K562 (cell line): ENCODE results near the gene SNPH. TPM values are rescaled to one million over a fixed set of nuclear protein-coding genes. Genes with fewer than 3 reads are reported as not detected.

Experiments used
- ATAC-seq: fragments of 200-7000 bp; cut with Tn5 transposase; 3 replicates; pipeline ENCODE4 v1.9.1; 2020; ENCODE audit warnings: moderate library complexity
- BruUV-seq: library from RNA; stranded (reverse); fragments of 400-500 nt; replicated peaks from 2 replicates; lab custom pipeline; 2021; lab: Mats Ljungman, UMichigan
- CTCF ChIA-PET: fragments of 300-600 bp; formaldehyde crosslinking; extraction: SDS; loops from one replicate; lab custom pipeline; 2021; ENCODE audit warnings: low intra/inter-chr PET ratio; lab: Yijun Ruan, JAX
- POLR2A ChIA-PET: fragments of 300-600, 350-650 bp; sonication (Branson Sonifier 250); formaldehyde crosslinking; extraction: SDS; loops from one replicate; lab custom pipeline; 2021; ENCODE audit warnings: antibody characterized with exemption, inconsistent platforms; lab: Yijun Ruan, JAX
- DNase-seq, 4 experiments: peaks; one replicate each; pipeline versions ENCODE4 v3.0.0 to v3.0.0-alpha.2; 2011 to 2018; ENCODE audit warnings: low spot score in 3 of 4, mixed read lengths in 3 of 4; ENCODE audit errors: extremely low read depth in 1 of 4
- FAIRE-seq: peaks from 2 replicates; lab custom pipeline; 2011; peaks lifted over from hg19 to GRCh38; lab: Jason Lieb, UNC
- H2AFZ ChIP-seq: 2 replicates; pipeline ENCODE4 v1.6.0; 2011; ENCODE audit warnings: low read depth, low read length, control low read depth, inconsistent platforms
- H3K27ac ChIP-seq: fragments of 200-600 bp; 3 replicates; pipeline ENCODE4 v1.8.0; 2011; ENCODE audit warnings: low read depth, mild to moderate bottlenecking, control low read depth, inconsistent platforms, low read length, moderate library complexity, mixed read lengths; ENCODE audit errors: extremely low read depth
- H3K27me3 ChIP-seq, 2 experiments: fragments of 300-600 bp in 1 of 2; 2 replicates in 1 of 2; 3 replicates in 1 of 2; pipeline versions ENCODE4 v1.6.0 to v1.8.0; 2011; ENCODE audit warnings: inconsistent platforms in 2 of 2, low read length in 2 of 2, mild to moderate bottlenecking in 1 of 2, mixed read lengths in 1 of 2, moderate library complexity in 1 of 2; ENCODE audit not compliant: control insufficient read depth in 2 of 2, insufficient read depth in 2 of 2
- H3K36me3 ChIP-seq: fragments of 300-600 bp; 3 replicates; pipeline ENCODE4 v1.8.0; 2011; ENCODE audit warnings: mild to moderate bottlenecking, low read length, inconsistent platforms; ENCODE audit not compliant: control insufficient read depth, insufficient read depth
- H3K4me1 ChIP-seq, 2 experiments: fragments of 200-600 bp in 1 of 2; replicated peaks in 1 of 2; 2 replicates in 1 of 2; 3 replicates in 1 of 2; pipeline versions ENCODE4 v1.5.1 to v1.8.0; 2011; ENCODE audit warnings: inconsistent platforms in 2 of 2, low read length in 2 of 2, mild to moderate bottlenecking in 1 of 2, mixed read lengths in 1 of 2, moderate library complexity in 1 of 2; ENCODE audit not compliant: control insufficient read depth in 2 of 2, insufficient read depth in 2 of 2
- H3K4me2 ChIP-seq: 2 replicates; pipeline ENCODE4 v1.6.1; 2011; ENCODE audit warnings: low read length, control low read depth, inconsistent platforms, mixed read lengths; ENCODE audit not compliant: insufficient read depth
- H3K4me3 ChIP-seq: fragments of 200-600 bp; sonication (generic), shearing (Covaris generic); 2 replicates; pipeline ENCODE4 v1.5.1; 2016; ENCODE audit warnings: control low read depth, inconsistent platforms
- H3K79me2 ChIP-seq: fragments of 200-600 bp; 3 replicates; pipeline ENCODE4 v1.8.0; 2011; ENCODE audit warnings: low read length, inconsistent platforms; ENCODE audit not compliant: control insufficient read depth, insufficient read depth
- H3K9ac ChIP-seq, 2 experiments: 2 replicates each; pipeline versions ENCODE4 v1.6.0 to v1.6.1; 2011; ENCODE audit warnings: low read depth in 2 of 2, low read length in 2 of 2, control low read depth in 1 of 2, inconsistent platforms in 1 of 2, mild to moderate bottlenecking in 1 of 2, mixed read lengths in 1 of 2; ENCODE audit not compliant: insufficient read depth in 1 of 2
- H3K9me1 ChIP-seq: one replicate; pipeline ENCODE4 v1.6.0; 2011; ENCODE audit warnings: inconsistent platforms, mild to moderate bottlenecking, low read length, moderate library complexity; ENCODE audit not compliant: control insufficient read depth, insufficient read depth
- H3K9me3 ChIP-seq: replicated peaks from 2 replicates; pipeline ENCODE4 v1.5.1; 2011; ENCODE audit warnings: low read depth, low read length, inconsistent platforms; ENCODE audit not compliant: control insufficient read depth, insufficient read depth
- H4K20me1 ChIP-seq: replicated peaks from 2 replicates; pipeline ENCODE4 v1.6.1; 2011; ENCODE audit warnings: low read length, inconsistent platforms, mixed read lengths; ENCODE audit not compliant: control insufficient read depth, insufficient read depth
- HCFC1 ChIP-seq: IDR thresholded peaks from 2 replicates; pipeline ENCODE4 v1.6.1; 2012; ENCODE audit warnings: low read depth, low read length, improper control_type of control experiment
- HIVEP1 ChIP-seq: fragments of 250-450 bp; sonication (Bioruptor Pico); IDR thresholded peaks from 2 replicates; pipeline ENCODE4 v1.4.0; 2020; ENCODE audit warnings: mild to moderate bottlenecking
- KAT8 ChIP-seq: fragments of 450-650 bp; IDR thresholded peaks from 2 replicates; pipeline ENCODE4 v1.6.1; 2016; ENCODE audit warnings: low read depth, mild to moderate bottlenecking
- NONO ChIP-seq, 2 experiments: fragments of 200-400 bp in 1 of 2; fragments of 450-650 bp in 1 of 2; formaldehyde crosslinking in 1 of 2; IDR thresholded peaks; 2 replicates each; pipeline ENCODE4 v1.6.1; 2017; ENCODE audit warnings: low read depth in 2 of 2, mild to moderate bottlenecking in 2 of 2, moderate library complexity in 2 of 2, low read length in 1 of 2
- PTBP1 ChIP-seq: fragments of 200-400 bp; formaldehyde crosslinking; IDR thresholded peaks from 2 replicates; pipeline ENCODE4 v1.6.1; 2017; ENCODE audit warnings: low read depth, low read length
- SRSF9 ChIP-seq: fragments of 200-400 bp; formaldehyde crosslinking; IDR thresholded peaks from 2 replicates; pipeline ENCODE4 v1.6.1; 2017; ENCODE audit warnings: low read depth, low read length, borderline replicate concordance
- STAT5B ChIP-seq: fragments of 250-450 bp; sonication (Bioruptor Pico); IDR thresholded peaks from 2 replicates; pipeline ENCODE4 v1.8.0; 2021; ENCODE audit warnings: mild to moderate bottlenecking, inconsistent platforms
- WGBS: fragments of 100-300 bp; shearing (Covaris generic); methylation state at CpG from one replicate; pipeline ENCODE4 v1.1.6; 2016; ENCODE audit warnings: low coverage, mixed read lengths; ENCODE audit not compliant: insufficient coverage; ENCODE audit errors: missing lambda C conversion rate; 5-methylcytosine and 5-hydroxymethylcytosine counted together
- in situ Hi-C: fragments of 300-500 bp; cut with MboI; formaldehyde crosslinking; loops from 4 replicates; pipeline ENCODE4 v1.15.0; 2018; ENCODE audit warnings: inconsistent platforms, mixed read lengths
- intact Hi-C: fragments of 100-400 bp; cut with micrococcal nuclease; formaldehyde crosslinking; loops from 2 replicates; pipeline ENCODE4 v1.14.2; 2022
- polyA plus RNA-seq, 8 experiments: library from polyadenylated mRNA; depleted of rRNA in 4 of 8; stranded (reverse) in 5 of 8; unstranded in 3 of 8; fragments of >200 nt; fragmentation: Nextera tagmentation in 2 of 8; fragmentation: Illumina TruSeq in 1 of 8; extraction: Ambion mirVana in 2 of 8; extraction: Trizol in 1 of 8; gene quantifications; 2 replicates each; pipeline versions ENCODE4 v1.2.1 to v1.2.3, GENCODE V29; 2011 to 2014; ENCODE audit warnings: inconsistent platforms in 1 of 8, missing spikeins in 1 of 8
- total RNA-seq, 7 experiments: library from RNA; depleted of rRNA in 6 of 7; stranded (reverse); fragments of >200 nt in 6 of 7; fragmentation: Illumina TruSeq in 2 of 7; extraction: Trizol in 2 of 7; gene quantifications; 2 replicates each; pipeline versions ENCODE4 v1.2.1 to v1.2.3, GENCODE V29; 2011 to 2021; ENCODE audit warnings: low replicate concordance in 1 of 7

SNPH gene
- total and polyA plus RNA-seq, 9 of the 15 experiments (the other 6 are each of a cell fraction or from before 2014, with no cell fraction given), result 0.03 to 4.2 (median 1.4) TPM

- intact Hi-C loops (no loop called here), in situ Hi-C loops (no loop called here)
- Histone ChIP-seq H2AFZ (no peak overlapping the region), H3K36me3 (no peaks in the 10 kb centered on the region), H4K20me1 (peaks cover 5% of the 10 kb centered on the region; the same call in 1 of the 2 replicates), H3K9me1 (no peaks in the 10 kb centered on the region), H3K27ac (no peak overlapping the region), H3K9me3 (no peaks in the 10 kb centered on the region), H3K4me2 (no peak overlapping the region), H3K79me2 (no peaks in the 10 kb centered on the region), H3K4me1 (no peaks in the 10 kb centered on the region), H3K9ac (no peak overlapping the region), H3K4me3 (no peak overlapping the region), H3K27me3 (no peaks in the 10 kb centered on the region)
- CTCF ChIA-PET, result no interaction called here
- POLR2A ChIA-PET, result no interaction called here
- no peak for DNase-seq
- no TSS peak for BruUV-seq
- ATAC-seq, result no peak
- TF ChIP-seq STAT5B, result no peak
- TF ChIP-seq KAT8, result no peak
- no peak for TF ChIP-seq SRSF9
- TF ChIP-seq PTBP1, result no peak
- TF ChIP-seq NONO (IDR thresholded peaks at IDR 0.05; ENCODE audit: low read depth in 2 of 2, low read length in 1 of 2), result no peak
- no peak for TF ChIP-seq HCFC1
- no peak for TF ChIP-seq HIVEP1 (CRISPR knock-in tag)
- WGBS, result 50% methylated on average over 2 of the region's 2 CpGs
- no peak for FAIRE-seq
Observed at GRCh38 chr20:1346315-1346969, 80.3 kb downstream of the SNPH start.
